DOHH2 (cell line): Measurements from ENCODE around the gene CRYGN.

ENCODE experiments used
- H3F3A ChIP-seq: fragments of 200-600 bp; sonication (generic), shearing (Covaris generic); 2 replicates; pipeline ENCODE4 v1.6.0; 2016; ENCODE audit warnings: antibody characterized with exemption, mild to moderate bottlenecking; ENCODE audit not compliant: control insufficient read depth, insufficient read depth
- H3K27ac ChIP-seq: fragments of 200-600 bp; sonication (generic); 2 replicates; pipeline ENCODE4 v1.5.1; 2014; ENCODE audit warnings: low read depth, mild to moderate bottlenecking, low read length, moderate library complexity
- H3K27me3 ChIP-seq: fragments of 200-600 bp; sonication (generic); 2 replicates; pipeline ENCODE4 v1.6.1; 2014; ENCODE audit warnings: mild to moderate bottlenecking, low read length, mixed read lengths; ENCODE audit not compliant: control insufficient read depth
- H3K36me3 ChIP-seq: fragments of 200-600 bp; sonication (generic); 2 replicates; pipeline ENCODE4 v1.6.1; 2014; ENCODE audit warnings: mild to moderate bottlenecking, low read length, moderate library complexity, mixed read lengths; ENCODE audit not compliant: control insufficient read depth
- H3K4me1 ChIP-seq: fragments of 200-600 bp; sonication (generic); 2 replicates; pipeline ENCODE4 v1.6.1; 2014; ENCODE audit warnings: mild to moderate bottlenecking, low read length, mixed read lengths; ENCODE audit not compliant: control insufficient read depth
- H3K4me2 ChIP-seq: fragments of 200-600 bp; sonication (generic); 2 replicates; pipeline ENCODE4 v1.6.0; 2014; ENCODE audit warnings: mild to moderate bottlenecking, low read length, moderate library complexity
- H3K4me3 ChIP-seq: fragments of 200-600 bp; sonication (generic); 2 replicates; pipeline ENCODE4 v1.5.1; 2014; ENCODE audit warnings: mild to moderate bottlenecking, low read length, mixed read lengths
- H3K79me2 ChIP-seq: fragments of 200-600 bp; sonication (generic); 2 replicates; pipeline ENCODE4 v1.6.1; 2014; ENCODE audit warnings: mild to moderate bottlenecking, low read length, mixed read lengths; ENCODE audit not compliant: control insufficient read depth
- H3K9me2 ChIP-seq: fragments of 200-600 bp; sonication (generic); replicated peaks from 2 replicates; pipeline ENCODE4 v1.6.1; 2014; ENCODE audit warnings: mild to moderate bottlenecking, low read length, mixed read lengths; ENCODE audit not compliant: control insufficient read depth
- H3K9me3 ChIP-seq: fragments of 200-600 bp; sonication (generic); 2 replicates; pipeline ENCODE4 v1.6.1; 2014; ENCODE audit warnings: antibody characterized with exemption, low read length, mixed read lengths; ENCODE audit not compliant: control insufficient read depth, insufficient read depth
- H4K20me1 ChIP-seq: fragments of 200-600 bp; sonication (generic); 2 replicates; pipeline ENCODE4 v1.6.0; 2014; ENCODE audit warnings: low read depth, mild to moderate bottlenecking, antibody characterized with exemption, low read length, moderate library complexity; ENCODE audit not compliant: control insufficient read depth, insufficient read depth
- CTCF ChIP-seq: fragments of 200-600 bp; sonication (generic); IDR thresholded peaks from one replicate; pipeline ENCODE4 v1.5.1; 2014; ENCODE audit warnings: antibody characterized with exemption, mild to moderate bottlenecking, low read depth, low read length; ENCODE audit not compliant: poor library complexity, severe bottlenecking
- EZH2phosphoT487 ChIP-seq: fragments of 200-600 bp; sonication (generic); IDR thresholded peaks from 2 replicates; pipeline ENCODE4 v1.6.1; 2017; ENCODE audit warnings: borderline replicate concordance, mild to moderate bottlenecking, antibody characterized with exemption, low read length, moderate library complexity, mixed read lengths

CRYGN gene

GRCh38 chr7:151402029-151402835 is 37.7 kb downstream of the CRYGN start:
- Histone ChIP-seq H4K20me1 (no peaks in the 10 kb centered on the region), H3K27me3 (no peaks in the 10 kb centered on the region), H3K9me3 (no peaks in the 10 kb centered on the region), H3K9me2 (no peaks in the 10 kb centered on the region), H3K27ac (no peak overlapping the region), H3K4me2 (no peak overlapping the region), H3K4me3 (no peak overlapping the region), H3K4me1 (peaks cover 48% of the 10 kb centered on the region), H3F3A (no peaks in the 10 kb centered on the region; the same call in none of the 2 replicates), H3K79me2 (no peaks in the 10 kb centered on the region), H3K36me3 (no peaks in the 10 kb centered on the region)
- TF ChIP-seq EZH2phosphoT487, result no peak
- no peak for TF ChIP-seq CTCF

GRCh38 chr7:151400626-151401315 is 39.2 kb downstream of the CRYGN start:
- Histone ChIP-seq H3K9me3 (no peaks in the 10 kb centered on the region), H3K4me1 (peaks cover 49% of the 10 kb centered on the region), H3K36me3 (no peaks in the 10 kb centered on the region), H3K27ac (peak overlapping the region; percentile 53), H3K27me3 (no peaks in the 10 kb centered on the region), H3K4me2 (peak overlapping the region; percentile 81), H3K4me3 (peak overlapping the region; percentile 57), H4K20me1 (no peaks in the 10 kb centered on the region), H3K79me2 (no peaks in the 10 kb centered on the region), H3F3A (no peaks in the 10 kb centered on the region; the same call in none of the 2 replicates), H3K9me2 (no peaks in the 10 kb centered on the region)
- TF ChIP-seq CTCF (peak; percentile 27), EZH2phosphoT487 (no peak)

- Histone ChIP-seq H3K9me3 (no peaks in the 10 kb centered on the region), H3K9me2 (no peaks in the 10 kb centered on the region), H3F3A (no peaks in the 10 kb centered on the region; the same call in none of the 2 replicates), H3K4me1 (peaks cover 49% of the 10 kb centered on the region), H3K4me3 (0 out of 2 replicates have a peak overlapping the region, but pooled peaks have one; percentile 57), H4K20me1 (no peaks in the 10 kb centered on the region), H3K4me2 (peak overlapping the region; percentile 81), H3K27me3 (no peaks in the 10 kb centered on the region), H3K79me2 (no peaks in the 10 kb centered on the region), H3K27ac (no peak overlapping the region), H3K36me3 (no peaks in the 10 kb centered on the region)
- TF ChIP-seq CTCF, result no peak
- no peak for TF ChIP-seq EZH2phosphoT487
Observed at GRCh38 chr7:151399906-151400305, 40.0 kb downstream of the CRYGN start.
